ENCODE data around the gene IGFBP3. TPM values are rescaled to one million over a fixed set of nuclear protein-coding genes. Genes with fewer than 3 reads are reported as not detected.
"Not testable (repeated sequence)": the region's sequence is repeated elsewhere in the genome, so short reads cannot be mapped to it uniquely, and the experiment has no call there.

The IGFBP3 gene
- total and polyA plus RNA-seq, 8 donors: 33.8 to 82.3 (median 48.9) TPM

DNA sequence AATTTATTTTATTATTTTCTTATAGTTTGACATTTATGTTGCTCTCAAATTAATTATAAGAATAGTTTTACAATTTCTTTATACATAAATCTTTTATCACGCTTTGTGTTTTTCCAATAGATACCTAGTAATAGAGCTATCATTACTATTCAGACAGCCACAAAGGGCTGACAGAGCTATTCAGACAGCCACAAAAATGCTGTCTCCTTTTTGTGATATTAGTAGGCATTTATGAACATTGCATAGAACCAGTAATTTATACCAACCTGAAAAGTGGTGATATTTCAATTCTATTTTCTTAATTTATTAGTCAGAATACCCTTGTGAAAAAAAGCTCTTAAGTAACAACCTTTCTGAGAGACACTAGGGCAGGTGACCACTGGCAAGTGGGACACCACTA, 34.2 kb upstream of the IGFBP3 start:
- Histone ChIP-seq H3K4me3 (no peak overlapping the region), H3K36me3 (no peaks in the 10 kb centered on the region), H3K9me3 (peaks cover 0 to 5% of the 10 kb centered on the region in 2 donors), H3K27ac (no peak overlapping the region), H3K27me3 (no peaks in the 10 kb centered on the region), H3K4me1 (no peaks in the 10 kb centered on the region)
- no peak for ATAC-seq
- DNase-seq: no peak
- TF ChIP-seq, protein P1, sequence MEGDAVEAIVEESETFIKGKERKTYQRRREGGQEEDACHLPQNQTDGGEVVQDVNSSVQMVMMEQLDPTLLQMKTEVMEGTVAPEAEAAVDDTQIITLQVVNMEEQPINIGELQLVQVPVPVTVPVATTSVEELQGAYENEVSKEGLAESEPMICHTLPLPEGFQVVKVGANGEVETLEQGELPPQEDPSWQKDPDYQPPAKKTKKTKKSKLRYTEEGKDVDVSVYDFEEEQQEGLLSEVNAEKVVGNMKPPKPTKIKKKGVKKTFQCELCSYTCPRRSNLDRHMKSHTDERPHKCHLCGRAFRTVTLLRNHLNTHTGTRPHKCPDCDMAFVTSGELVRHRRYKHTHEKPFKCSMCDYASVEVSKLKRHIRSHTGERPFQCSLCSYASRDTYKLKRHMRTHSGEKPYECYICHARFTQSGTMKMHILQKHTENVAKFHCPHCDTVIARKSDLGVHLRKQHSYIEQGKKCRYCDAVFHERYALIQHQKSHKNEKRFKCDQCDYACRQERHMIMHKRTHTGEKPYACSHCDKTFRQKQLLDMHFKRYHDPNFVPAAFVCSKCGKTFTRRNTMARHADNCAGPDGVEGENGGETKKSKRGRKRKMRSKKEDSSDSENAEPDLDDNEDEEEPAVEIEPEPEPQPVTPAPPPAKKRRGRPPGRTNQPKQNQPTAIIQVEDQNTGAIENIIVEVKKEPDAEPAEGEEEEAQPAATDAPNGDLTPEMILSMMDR (IDR thresholded peaks at IDR 0.05): no peak
- intact Hi-C loops (cut with DNase I): no loop called here

DNA sequence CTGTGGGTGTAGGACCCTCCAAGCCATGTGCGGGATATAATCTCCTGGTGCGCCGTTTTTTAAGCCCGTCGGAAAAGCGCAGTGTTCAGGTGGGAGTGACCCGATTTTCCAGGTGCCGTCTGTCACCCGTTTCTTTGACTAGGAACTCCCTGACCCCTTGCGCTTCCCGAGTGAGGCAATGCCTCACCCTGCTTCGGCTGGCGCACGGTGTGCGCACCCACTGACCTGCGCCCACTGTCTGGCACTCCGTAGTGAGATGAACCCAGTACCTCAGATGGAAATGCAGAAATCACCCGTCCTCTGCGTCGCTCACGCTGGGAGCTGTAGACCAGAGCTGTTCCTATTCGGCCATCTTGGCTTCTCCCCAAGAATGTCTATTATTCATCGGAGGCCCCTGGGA, 32.0 kb upstream of the IGFBP3 start:
- H3K27me3 ChIP-seq; H3K4me1 ChIP-seq; H3K27ac ChIP-seq; DNase-seq; H3K4me3 ChIP-seq; intact Hi-C loops (cut with DNase I); ATAC-seq; H3K9me3 ChIP-seq; H3K36me3 ChIP-seq: not testable (repeated sequence)

- no peak overlapping the region for H3K27ac ChIP-seq
- no peaks in the 10 kb centered on the region for H3K9me3 ChIP-seq
- no peaks in the 10 kb centered on the region for H3K4me1 ChIP-seq
- H3K4me3 ChIP-seq: no peak overlapping the region
- TF ChIP-seq, protein P1 (IDR thresholded peaks at IDR 0.05): no peak
- peak in 2 of 4 donors; percentile 60 to 72 for DNase-seq
- no peaks in the 10 kb centered on the region for H3K27me3 ChIP-seq
- intact Hi-C loops (cut with DNase I): no loop called here
- peak; percentile 26 for ATAC-seq
- H3K36me3 ChIP-seq: no peaks in the 10 kb centered on the region
These were observed 23.0 kb upstream of the IGFBP3 start for GRCh38 chr7:45944058-45944457.

GRCh38 chr7:45940939-45941338, 19.9 kb upstream of the IGFBP3 start:
- Histone ChIP-seq H3K4me3 (no peak overlapping the region), H3K4me1 (no peaks in the 10 kb centered on the region), H3K36me3 (no peaks in the 10 kb centered on the region), H3K27me3 (no peaks in the 10 kb centered on the region), H3K27ac (no peak overlapping the region), H3K9me3 (no peaks in the 10 kb centered on the region)
- TF ChIP-seq, protein P1 (IDR thresholded peaks at IDR 0.05): no peak
- no peak for DNase-seq
- no peak for ATAC-seq
- intact Hi-C loops (cut with DNase I): no loop called here

DNA sequence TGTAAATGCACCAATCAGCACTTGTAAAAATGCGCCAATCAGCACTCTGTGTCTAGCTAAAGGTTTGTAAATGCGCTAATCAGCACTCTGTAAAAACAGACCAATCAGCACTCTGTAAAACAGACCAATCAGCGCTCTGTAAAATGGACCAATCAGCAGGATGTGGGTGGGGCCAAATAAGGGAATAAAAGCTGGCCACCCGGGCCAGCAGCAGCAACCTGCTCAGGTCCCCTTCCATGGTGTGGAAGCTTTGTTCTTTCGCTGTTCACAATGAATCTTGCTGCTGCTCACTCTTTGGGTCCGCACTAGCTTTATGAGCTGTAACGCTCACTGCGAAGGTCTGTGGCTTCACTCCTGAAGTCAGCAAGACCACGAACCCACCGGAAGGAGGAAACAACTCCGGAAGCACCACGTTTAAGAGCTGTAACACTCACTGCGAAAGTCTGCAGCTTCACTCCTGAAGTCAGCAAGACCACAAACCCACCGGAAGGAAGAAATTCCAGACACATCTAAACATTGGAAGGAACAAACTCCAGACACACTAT, 19.2 kb upstream of the IGFBP3 start:
- H3K4me1 ChIP-seq; ATAC-seq; H3K9me3 ChIP-seq; H3K4me3 ChIP-seq; intact Hi-C loops (cut with DNase I); H3K36me3 ChIP-seq; H3K27ac ChIP-seq; H3K27me3 ChIP-seq; DNase-seq: not testable (repeated sequence)

DNA sequence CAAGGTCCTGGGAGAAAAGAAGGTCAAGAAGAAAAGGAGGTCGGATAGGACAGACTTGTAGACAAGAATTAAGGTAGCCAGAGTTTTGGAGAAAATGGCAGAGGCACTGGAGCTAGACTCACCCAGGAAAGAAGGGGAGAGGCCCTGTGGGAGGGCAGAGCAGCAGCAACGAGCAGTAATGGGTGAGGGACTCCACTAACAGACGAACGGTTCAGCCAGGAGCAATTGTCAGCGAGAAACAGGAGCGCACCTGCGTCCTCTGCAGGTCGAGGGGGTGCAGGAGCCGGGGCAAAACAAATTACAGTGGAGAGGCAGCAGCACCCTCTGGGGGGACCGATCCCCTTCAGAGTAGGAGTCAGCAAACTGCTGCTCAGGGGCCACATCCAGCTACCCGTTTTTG, 18.5 kb upstream of the IGFBP3 start:
- TF ChIP-seq, protein P1 (IDR thresholded peaks at IDR 0.05): no peak
- DNase-seq (no peak), ATAC-seq (no peak)
- H3K9me3 ChIP-seq: no peaks in the 10 kb centered on the region
- H3K4me3 ChIP-seq: no peak overlapping the region
- H3K4me1 ChIP-seq: no peaks in the 10 kb centered on the region
- no peaks in the 10 kb centered on the region for H3K36me3 ChIP-seq
- intact Hi-C loops (cut with DNase I): no loop called here
- H3K27me3 ChIP-seq: no peaks in the 10 kb centered on the region
- H3K27ac ChIP-seq: no peak overlapping the region

All from left lung (tissue), 10 donors.